Hematopoietic multipotent progenitor cell treated with erythropoietin and hydrocortisone succinate and interleukin-3 and kit ligand, for 17 days (in vitro differentiated cells): ENCODE results near the gene NEK11.
"Not testable (repeated sequence)": the region's sequence is repeated elsewhere in the genome, so short reads cannot be mapped to it uniquely, and the experiment has no call there.

ENCODE experiments used
- DNase-seq: peaks from one replicate; pipeline ENCODE4 v3.0.0-alpha.2; 2015; ENCODE audit warnings: low spot score

The NEK11 gene

GRCh38 chr3:131356006-131356595 lies 329.4 kb downstream of the NEK11 start:
- DNase-seq = peak; percentile 79

DNA sequence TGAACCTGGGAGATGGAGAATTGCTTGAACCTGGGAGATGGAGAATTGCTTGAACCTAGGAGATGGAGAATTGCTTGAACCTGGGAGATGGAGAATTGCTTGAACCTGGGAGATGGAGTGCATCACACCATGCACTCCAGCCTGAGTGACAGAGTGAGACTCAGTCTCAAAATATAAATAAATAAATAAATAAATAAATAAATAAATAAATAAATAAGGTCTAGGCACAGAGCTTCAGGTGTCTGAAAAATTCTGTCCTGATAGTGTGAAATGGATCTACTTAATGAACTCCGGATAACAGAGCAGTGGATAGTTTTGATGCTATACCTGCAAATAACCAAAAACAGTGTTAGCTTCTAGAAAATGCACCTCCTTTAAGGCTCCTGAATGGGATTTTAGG lies 330.6 kb downstream of the NEK11 start:
- no peak for DNase-seq

DNA sequence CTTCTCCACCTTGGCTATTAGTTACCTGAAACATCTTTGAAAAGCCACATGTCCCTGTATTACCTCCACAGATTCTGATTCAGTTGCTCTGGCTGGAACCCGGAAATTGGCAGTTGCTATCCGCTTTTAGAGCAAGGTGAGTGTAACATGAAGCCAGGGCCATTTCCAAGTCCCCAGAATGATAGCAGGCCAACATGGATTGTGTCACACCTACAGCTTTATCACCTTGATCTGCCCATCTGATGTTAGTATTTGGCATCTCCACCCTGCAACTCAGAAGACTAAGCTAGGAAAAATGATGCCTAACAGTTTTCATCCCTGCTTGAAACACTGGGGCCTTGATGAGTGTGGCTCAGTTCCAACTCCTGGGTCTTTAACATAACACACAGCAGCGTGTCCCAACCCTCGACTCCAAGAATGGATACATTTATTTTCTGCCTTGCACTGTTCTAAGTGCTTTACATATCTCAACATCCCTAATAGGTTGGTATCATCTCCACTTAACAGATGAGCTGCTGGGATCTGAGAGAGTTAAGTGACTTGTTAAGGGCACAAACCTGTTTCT lies 333.6 kb downstream of the NEK11 start:
- DNase-seq = peak; percentile 14

DNA sequence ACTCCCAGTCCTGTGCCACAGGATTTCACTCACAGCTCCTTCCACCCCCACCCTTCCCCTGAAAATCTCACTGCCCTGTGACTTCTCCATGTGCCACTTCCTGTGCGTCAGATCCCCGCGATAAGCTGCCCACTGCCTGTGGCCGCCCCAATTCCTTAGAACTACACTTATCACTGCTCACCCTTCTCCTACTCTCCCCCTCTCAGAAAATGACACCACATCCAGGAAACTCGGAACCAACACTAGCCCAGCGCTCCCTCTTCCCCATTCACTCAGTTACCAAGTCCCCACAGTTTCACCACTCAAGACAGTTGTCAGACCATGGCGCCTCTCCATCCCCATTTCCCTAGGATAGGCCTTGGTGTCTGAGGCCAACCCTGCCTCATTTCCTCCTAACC lies 334.4 kb downstream of the NEK11 start:
- DNase-seq = peak; percentile 48

DNA sequence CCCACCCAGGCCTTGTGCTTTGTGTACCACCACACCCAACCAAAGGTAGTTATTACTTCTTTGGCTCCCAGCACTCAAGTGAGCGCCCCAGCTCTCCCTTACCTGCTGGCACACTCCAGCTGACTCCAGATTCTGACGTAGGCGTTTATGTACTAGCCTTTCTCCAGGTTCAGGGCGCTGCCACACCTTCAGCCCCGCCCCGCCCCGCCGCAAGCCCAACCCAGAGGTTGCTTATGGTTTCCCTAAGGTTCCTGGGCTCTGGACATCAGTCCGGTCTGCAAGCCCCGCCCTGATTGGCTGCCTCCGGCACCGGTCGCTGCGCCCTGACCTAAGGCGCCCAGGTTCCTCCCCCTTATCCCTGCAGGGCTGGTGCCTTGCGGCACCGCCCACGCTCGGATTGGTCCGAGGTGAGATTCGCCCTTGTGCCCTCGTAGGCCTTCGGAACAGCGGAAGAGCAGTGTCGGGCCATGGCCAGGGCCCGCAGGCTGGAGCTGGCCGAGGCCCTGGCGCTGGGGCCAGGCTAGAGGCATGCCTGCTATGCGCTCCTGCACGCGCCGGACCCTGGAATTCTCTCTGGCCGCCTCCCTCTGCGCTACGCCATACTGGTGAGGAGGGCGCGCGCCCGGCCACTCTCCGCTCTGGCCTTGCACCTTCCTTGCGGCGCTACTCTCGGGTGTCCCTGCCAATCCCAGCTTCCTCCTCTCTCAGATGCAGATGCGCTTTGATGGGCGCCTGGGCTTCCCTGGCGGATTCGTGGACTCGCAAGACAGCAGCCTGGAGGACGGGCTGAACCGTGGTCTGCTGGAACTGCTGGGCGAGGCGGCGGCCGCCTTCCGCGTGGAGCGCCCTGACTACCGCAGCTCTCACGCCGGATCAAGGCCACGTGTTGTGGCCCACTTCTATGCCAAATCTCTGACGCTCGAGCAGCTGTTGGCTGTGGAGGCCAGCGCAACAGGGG lies 335.1 kb downstream of the NEK11 start:
- peak; percentile 93 for DNase-seq

GRCh38 chr3:131363275-131363674 lies 336.6 kb downstream of the NEK11 start:
- no peak for DNase-seq

DNA sequence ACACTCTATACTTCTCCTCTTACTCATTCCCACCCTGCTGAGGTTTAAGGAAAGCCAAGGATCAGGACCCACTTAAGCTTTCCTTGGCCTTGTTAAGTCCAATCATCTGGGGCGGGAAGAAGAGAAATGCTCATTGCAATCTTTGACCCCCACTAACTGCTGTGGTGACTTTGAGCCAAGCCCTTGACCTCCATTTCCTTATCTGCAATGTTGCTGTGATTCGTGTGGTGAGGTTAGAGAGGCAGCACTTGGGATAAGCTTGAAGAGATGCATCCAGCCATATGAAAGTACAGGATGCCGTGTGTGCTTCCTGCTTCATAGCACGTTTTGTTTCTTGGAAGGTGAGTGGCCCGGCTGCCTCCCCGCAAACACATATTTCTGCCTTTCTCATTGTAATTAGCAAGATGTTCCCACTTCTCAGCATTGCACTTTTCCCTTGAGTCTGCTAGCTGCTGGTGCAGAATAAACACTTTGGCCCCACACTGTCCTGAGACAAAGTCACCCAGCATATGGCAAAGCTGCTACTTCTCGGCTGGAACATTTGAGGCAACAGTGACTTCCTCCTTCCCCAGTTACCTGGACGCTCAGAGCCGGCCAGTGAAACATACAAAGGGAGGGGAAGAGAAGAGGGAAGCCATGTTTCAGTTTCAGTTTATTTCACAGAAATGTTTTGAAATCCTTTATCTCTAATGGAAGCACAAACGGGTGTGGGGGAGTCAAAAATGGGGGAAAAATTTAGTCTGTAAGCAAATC lies 344.4 kb downstream of the NEK11 start:
- no peak for DNase-seq

DNA sequence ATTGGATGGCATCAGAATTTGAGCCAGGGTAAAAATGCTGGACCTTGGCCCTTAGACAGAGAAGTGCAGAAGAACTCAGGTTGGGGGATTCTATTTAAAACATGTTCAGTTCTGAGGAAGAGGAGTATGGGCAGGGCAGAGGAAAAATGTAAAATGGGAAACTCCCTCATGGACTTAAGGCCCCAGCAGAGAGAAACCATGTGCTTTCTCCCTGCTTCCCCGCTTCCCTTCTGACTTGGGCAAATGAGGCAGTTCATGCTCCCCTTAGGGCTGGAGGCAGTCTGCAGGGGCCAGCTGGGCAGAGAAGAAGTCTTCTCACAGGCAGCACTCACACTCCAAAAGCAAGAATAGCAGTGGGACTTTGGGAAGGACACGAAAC lies 345.0 kb downstream of the NEK11 start:
- DNase-seq = no peak

GRCh38 chr3:131374741-131375140 lies 348.1 kb downstream of the NEK11 start:
- no peak for DNase-seq

GRCh38 chr3:131380821-131381444 lies 354.3 kb downstream of the NEK11 start:
- DNase-seq = not testable (repeated sequence)

DNA sequence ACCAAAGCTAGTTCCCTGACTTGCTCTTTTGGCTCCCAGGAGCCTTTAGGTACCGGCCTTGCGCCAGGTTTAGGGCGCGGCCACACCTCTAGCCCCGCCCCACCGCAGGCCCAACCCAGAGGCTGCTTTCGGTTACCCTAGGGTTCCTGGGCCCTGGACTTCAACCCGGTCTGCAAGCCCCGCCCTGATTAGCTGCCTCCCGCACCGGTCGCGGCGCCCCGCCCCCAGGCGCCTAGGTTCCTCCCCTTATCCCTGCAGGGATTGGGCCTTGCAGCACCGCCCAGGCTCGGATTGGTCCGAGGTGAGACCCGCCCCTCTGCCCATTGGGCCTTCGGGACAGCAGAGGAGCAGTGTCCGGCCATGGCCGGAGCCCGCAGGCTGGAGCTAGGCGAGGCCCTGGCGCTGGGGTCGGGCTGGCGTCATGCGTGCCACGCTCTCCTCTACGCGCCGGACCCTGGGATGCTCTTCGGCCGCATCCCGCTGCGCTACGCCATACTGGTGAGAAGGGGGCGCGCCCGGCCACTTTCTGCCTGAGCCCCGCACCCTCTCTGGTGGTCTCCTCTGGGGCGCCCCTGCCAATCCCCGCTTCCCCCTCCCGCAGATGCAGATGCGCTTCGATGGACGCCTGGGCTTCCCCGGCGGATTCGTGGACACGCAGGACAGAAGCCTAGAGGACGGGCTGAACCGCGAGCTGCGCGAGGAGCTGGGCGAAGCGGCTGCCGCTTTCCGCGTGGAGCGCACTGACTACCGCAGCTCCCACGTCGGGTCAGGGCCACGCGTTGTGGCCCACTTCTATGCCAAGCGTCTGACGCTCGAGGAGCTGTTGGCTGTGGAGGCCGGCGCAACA lies 355.0 kb downstream of the NEK11 start, which contains the start of gene NUDT16:
NUDT16 (plus strand) TSS at position 330 of the 847 bp plus-strand sequence; CDS start at position 361, 31 bp downstream.
- peak; percentile 98 for DNase-seq

DNA sequence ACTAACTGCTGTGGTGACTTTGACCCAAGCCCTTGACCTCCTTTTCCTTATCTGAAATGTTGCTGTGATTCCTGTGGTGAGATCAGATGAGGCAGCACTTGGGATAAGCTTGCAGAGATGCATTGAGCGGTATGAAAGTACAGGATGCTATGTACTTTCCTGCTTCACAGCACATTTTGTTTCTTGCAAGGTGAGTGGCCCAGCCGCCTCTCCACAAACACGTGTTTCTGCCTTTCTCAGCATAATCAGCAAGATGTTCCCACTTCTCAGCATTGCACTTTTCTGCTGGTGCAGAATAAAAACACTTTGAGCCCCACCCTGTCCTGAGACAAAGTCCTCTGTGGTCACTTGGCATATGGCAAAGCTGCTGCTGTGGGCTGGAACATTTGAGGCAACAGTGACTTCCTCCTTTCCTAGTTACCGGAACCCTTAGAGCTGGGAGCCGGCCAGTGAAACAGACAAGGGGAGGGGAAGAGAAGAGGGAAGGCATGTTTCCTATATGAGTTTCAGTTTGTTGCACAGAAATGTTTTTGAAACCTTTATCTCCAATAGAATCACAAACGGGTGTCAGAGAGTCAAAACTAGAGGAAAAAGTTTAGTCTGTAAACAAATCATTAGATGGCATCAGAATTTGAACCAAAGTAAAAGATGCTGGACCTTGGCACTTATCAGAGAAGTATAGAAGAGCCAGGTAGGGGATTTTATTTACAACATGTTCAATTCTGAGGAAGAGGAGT lies 359.9 kb downstream of the NEK11 start:
- no peak for DNase-seq

DNA sequence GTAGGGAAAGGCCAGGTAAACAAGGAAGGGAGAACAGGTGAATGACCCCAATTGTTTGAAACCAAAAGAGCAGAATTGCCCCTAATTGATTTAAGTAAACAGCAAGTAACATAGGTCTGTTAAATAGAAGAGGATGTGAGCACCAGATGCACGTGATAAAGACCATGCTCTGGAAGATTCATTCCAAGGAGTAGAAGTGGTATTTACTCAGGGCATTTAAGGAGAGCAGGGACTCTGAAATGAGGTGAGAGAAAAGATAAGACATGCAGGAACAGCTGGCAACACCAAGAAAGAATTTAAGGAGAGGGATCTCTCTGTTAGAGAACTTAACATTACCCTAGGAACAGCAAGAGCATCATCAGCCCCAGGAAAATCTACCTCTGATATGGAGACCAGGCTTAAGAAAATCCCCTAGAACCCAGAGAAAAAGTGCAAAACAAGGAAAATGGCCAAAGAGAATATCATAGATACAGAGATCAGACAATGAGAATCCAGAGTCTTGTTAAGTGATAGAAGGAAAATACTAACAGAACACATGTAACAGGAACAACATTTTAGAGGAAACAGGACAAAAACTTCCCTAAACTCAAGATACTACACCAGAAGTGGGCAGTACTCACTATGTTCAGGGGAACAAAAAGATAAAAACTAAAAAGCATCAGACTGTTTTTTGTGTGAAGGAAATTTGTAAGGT lies 361.3 kb downstream of the NEK11 start:
- DNase-seq = no peak

- no peak for DNase-seq
Measured at GRCh38 chr3:131388490-131388799, 361.8 kb downstream of the NEK11 start.

GRCh38 chr3:131390331-131390730 lies 363.7 kb downstream of the NEK11 start:
- no peak for DNase-seq

GRCh38 chr3:131393051-131393450 lies 366.4 kb downstream of the NEK11 start:
- no peak for DNase-seq

DNA sequence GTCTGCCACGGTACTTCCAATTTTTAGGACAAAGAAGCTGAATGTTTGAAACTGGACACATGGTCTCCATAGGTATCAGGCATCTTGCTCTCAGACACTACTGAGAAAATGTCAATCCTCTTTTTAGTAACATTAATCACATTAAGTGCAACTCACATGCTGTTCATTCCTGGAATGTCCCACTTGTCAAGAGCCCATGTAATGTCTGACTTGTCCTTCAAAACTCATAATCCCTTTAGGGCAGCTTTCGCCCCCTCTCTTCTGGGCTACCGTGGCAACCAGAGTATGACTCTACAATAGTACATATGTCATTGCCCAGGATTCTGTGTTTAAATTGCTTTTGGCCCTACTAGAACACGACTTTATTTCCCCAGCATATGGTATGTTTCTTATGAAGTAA lies 367.2 kb downstream of the NEK11 start:
- DNase-seq = no peak

DNA sequence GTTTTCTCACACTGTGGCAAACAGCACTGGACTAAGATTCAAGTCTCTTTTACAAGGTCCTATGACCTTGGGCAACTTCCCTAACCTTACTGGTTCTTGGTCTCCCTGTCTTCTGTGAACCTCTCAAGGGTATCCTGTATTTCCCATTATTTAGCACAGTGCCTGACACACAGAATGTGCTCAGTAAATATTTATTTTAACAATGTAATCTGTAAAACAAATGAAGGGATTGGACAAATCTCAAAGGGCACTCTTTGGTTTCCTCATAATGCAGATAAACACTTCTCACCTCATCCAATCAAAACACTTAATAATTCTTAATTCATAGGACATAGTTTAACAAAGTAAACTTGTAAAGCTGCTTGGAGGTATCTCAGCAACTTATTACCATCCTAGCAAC lies 367.7 kb downstream of the NEK11 start:
- no peak for DNase-seq

- DNase-seq = no peak
Measured at GRCh38 chr3:131396170-131396569, 369.5 kb downstream of the NEK11 start.

- DNase-seq = no peak
Measured at GRCh38 chr3:131397889-131398288, 371.2 kb downstream of the NEK11 start.
